ENCODE data around the gene LSM14B. TPM values are rescaled to one million over a fixed set of nuclear protein-coding genes. Genes with fewer than 3 reads are reported as not detected.
"Not testable (repeated sequence)": the region's sequence is repeated elsewhere in the genome, so short reads cannot be mapped to it uniquely, and the experiment has no call there.

LSM14B gene
- total and polyA plus RNA-seq, 3 donors from 2014 or later = 91.0 to 137 (median 116) TPM

- H3K27ac ChIP-seq = no peak overlapping the region
- intact Hi-C loops (cut with DNase I; ENCODE audit: low total_unique reads) = no loop called here
- H3K9me3 ChIP-seq = no peaks in the 10 kb centered on the region
- TF ChIP-seq POLR2A (IDR thresholded peaks at IDR 0.05) (no peak), CTCF (IDR thresholded peaks at IDR 0.05) (no peak)
- H3K27me3 ChIP-seq = no peaks in the 10 kb centered on the region
- no peaks in the 10 kb centered on the region for H3K4me1 ChIP-seq
- no peak overlapping the region for H3K4me3 ChIP-seq
- 75 to 82% methylated on average over 5 of the region's 5 CpGs for WGBS, 2 donors
- no peak for DNase-seq
- no peaks in the 10 kb centered on the region for H3K36me3 ChIP-seq (ENCODE audit: low read depth, missing control alignments)
These were observed 39.0 kb upstream of the LSM14B start for GRCh38 chr20:62083312-62083711.

- WGBS, 2 donors = 88 to 95% methylated on average over 9 of the region's 9 CpGs
- H3K27me3 ChIP-seq; intact Hi-C loops (cut with DNase I; ENCODE audit: low total_unique reads): not testable (repeated sequence)
These were observed 38.1 kb upstream of the LSM14B start for GRCh38 chr20:62084224-62084623.

DNA sequence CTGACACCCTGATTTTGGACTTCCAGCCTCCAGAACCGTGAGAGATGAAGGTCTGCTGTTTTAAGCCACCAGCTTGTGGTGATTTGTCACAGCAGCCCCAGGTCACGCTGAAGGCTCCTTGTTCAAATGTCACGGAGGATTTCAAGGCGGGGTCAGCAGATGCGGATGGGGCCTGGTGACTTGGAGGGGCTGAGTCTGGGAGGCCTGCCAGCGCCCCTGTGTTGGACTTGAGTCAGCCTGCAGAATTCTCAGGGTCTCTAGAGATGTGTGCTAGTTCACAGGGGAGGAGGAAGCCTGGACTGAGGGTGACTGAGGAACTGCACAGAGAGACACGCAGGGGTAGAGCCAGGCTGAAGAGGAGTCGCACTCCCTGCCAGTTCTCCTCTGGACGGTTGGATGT lies 37.1 kb upstream of the LSM14B start:
- TF ChIP-seq POLR2A (IDR thresholded peaks at IDR 0.05) (no peak), CTCF (IDR thresholded peaks at IDR 0.05) (no peak)
- Histone ChIP-seq H3K9me3 (no peaks in the 10 kb centered on the region), H3K4me3 (no peak overlapping the region), H3K36me3 (ENCODE audit: low read depth, missing control alignments) (no peaks in the 10 kb centered on the region), H3K4me1 (no peaks in the 10 kb centered on the region), H3K27ac (no peak overlapping the region), H3K27me3 (no peaks in the 10 kb centered on the region)
- intact Hi-C loops (cut with DNase I; ENCODE audit: low total_unique reads) = no loop called here
- WGBS, 2 donors = 81 to 88% methylated on average over 8 to 9 of the region's 9 CpGs
- DNase-seq = no peak

More at GRCh38 chr20:62084224-62084623, 38.1 kb upstream of the LSM14B start:
- not testable (repeated sequence) for H3K27ac ChIP-seq; H3K4me3 ChIP-seq; H3K4me1 ChIP-seq; H3K9me3 ChIP-seq; DNase-seq; H3K36me3 ChIP-seq (ENCODE audit: low read depth, missing control alignments)

DNA sequence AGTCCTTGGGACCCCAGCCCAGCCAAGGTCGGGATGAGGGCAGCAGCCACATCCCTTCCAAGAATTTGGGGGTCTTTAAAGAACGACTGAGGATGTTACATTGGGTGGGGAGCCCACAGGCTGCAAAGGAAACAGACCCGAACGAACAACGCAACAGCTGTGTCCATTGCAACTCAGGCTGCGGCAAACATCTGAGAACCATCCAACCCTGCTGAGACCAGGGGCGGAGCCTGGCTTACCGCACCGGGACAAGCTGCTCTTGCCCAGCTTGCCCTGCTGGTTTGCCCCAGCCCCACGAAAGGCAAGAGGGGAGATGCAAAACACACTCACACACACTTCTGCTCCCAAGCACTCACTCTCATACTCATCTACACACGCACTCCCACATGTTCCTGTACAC lies 35.0 kb upstream of the LSM14B start:
- WGBS, 2 donors = 25 to 44% methylated on average over 11 of the region's 11 CpGs
- no peaks in the 10 kb centered on the region for H3K27me3 ChIP-seq

DNA sequence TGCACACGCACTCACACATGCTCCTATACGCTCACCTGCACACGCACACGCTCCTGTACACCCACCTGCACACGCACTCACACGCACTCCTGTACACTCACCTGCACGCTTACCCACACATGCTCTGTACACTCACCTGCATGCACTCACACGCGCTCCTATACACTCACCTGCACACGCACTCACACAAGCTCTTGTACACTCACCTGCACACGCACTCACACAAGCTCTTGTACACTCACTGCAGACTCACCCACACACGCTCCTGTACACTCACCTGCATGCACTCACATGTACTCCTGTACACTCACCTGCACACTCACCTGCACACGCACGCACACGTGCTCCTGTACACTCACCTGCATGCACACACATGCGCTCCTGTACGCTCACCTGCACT lies 34.6 kb upstream of the LSM14B start:
- Histone ChIP-seq H3K36me3 (ENCODE audit: low read depth, missing control alignments) (no peaks in the 10 kb centered on the region), H3K27me3 (no peaks in the 10 kb centered on the region), H3K4me3 (no peak overlapping the region), H3K9me3 (no peaks in the 10 kb centered on the region), H3K27ac (no peak overlapping the region), H3K4me1 (no peaks in the 10 kb centered on the region)
- 71 to 94% methylated on average over 17 of the region's 17 CpGs for WGBS, 2 donors
- TF ChIP-seq CTCF (IDR thresholded peaks at IDR 0.05) (no peak), POLR2A (IDR thresholded peaks at IDR 0.05) (no peak)
- intact Hi-C loops (cut with DNase I; ENCODE audit: low total_unique reads) = no loop called here
- no peak for DNase-seq

More for the DNA sequence above, 35.0 kb upstream of the LSM14B start:
- H3K27ac ChIP-seq = no peak overlapping the region
- no peak for DNase-seq
- H3K4me1 ChIP-seq = no peaks in the 10 kb centered on the region
- TF ChIP-seq POLR2A (IDR thresholded peaks at IDR 0.05) = no peak
- no peak for TF ChIP-seq CTCF (IDR thresholded peaks at IDR 0.05)
- no peaks in the 10 kb centered on the region for H3K9me3 ChIP-seq
- H3K4me3 ChIP-seq = no peak overlapping the region
- intact Hi-C loops (cut with DNase I; ENCODE audit: low total_unique reads) = no loop called here
- no peaks in the 10 kb centered on the region for H3K36me3 ChIP-seq (ENCODE audit: low read depth, missing control alignments)

All from testis (tissue), 3 donors.